Stimulated activated CD4-positive, alpha-beta T cell treated with anti-CD3 and anti-CD28 coated beads, Interleukin-1b, Interleukin-23, amount 100 ng/mL, for 4 hours (primary cell): ENCODE measurements around the gene DNAI1.

Experiments
- DNase-seq, 2 donors: peaks; one replicate each; pipeline ENCODE4 v3.0.0-alpha.2; 2020; ENCODE audit warnings: low read depth in 2 of 2

DNAI1 gene

GRCh38 chr9:34557426-34558321, 99.1 kb downstream of the DNAI1 start:
- DNase-seq, result no peak

- DNase-seq, result no peak
Measured at GRCh38 chr9:34558364-34558763, 99.8 kb downstream of the DNAI1 start.

- no peak for DNase-seq
Measured at GRCh38 chr9:34558919-34559623, 100.5 kb downstream of the DNAI1 start.

- no peak for DNase-seq
Measured at GRCh38 chr9:34559624-34560455, 101.2 kb downstream of the DNAI1 start.

- DNase-seq, result no peak
Measured at GRCh38 chr9:34560599-34561214, 102.1 kb downstream of the DNAI1 start.

- no peak for DNase-seq
Measured at GRCh38 chr9:34562135-34562745, 103.6 kb downstream of the DNAI1 start.

- DNase-seq, result no peak
Measured at GRCh38 chr9:34563262-34563661, 104.7 kb downstream of the DNAI1 start.

- no peak for DNase-seq
Measured at GRCh38 chr9:34564617-34565016, 106.0 kb downstream of the DNAI1 start.

GRCh38 chr9:34565856-34566255, 107.3 kb downstream of the DNAI1 start:
- no peak for DNase-seq

- no peak for DNase-seq
Measured at GRCh38 chr9:34566322-34566721, 107.7 kb downstream of the DNAI1 start.

GRCh38 chr9:34566972-34567371, 108.4 kb downstream of the DNAI1 start:
- DNase-seq, result no peak

GRCh38 chr9:34568133-34568532, 109.5 kb downstream of the DNAI1 start:
- DNase-seq, result no peak

GRCh38 chr9:34568774-34569173, 110.2 kb downstream of the DNAI1 start:
- DNase-seq, result no peak

GRCh38 chr9:34570376-34570775, 111.8 kb downstream of the DNAI1 start:
- DNase-seq, result no peak
